ENCODE data around the gene HSPG2. TPM values are rescaled to one million over a fixed set of nuclear protein-coding genes. Genes with fewer than 3 reads are reported as not detected.

Gene HSPG2
- total RNA-seq, 1 experiment from 2014 or later, result 35.1 TPM

GRCh38 chr1:21926814-21927532 lies 10.1 kb downstream of the HSPG2 start:
- H4K20me1 ChIP-seq (ENCODE audit: low read length), result no peaks in the 10 kb centered on the region
- no peaks in the 10 kb centered on the region for H3K36me3 ChIP-seq (ENCODE audit: low read depth, low read length)
- H3K27ac ChIP-seq (ENCODE audit: low read length), result no peak overlapping the region
- POLR2A ChIA-PET (ENCODE audit: unreplicated experiment), result no interaction called here
- peaks cover 13% of the 10 kb centered on the region for H3K4me1 ChIP-seq (ENCODE audit: insufficient read depth, low read length)
- H3K4me3 ChIP-seq (ENCODE audit: low read length), result no peak overlapping the region
- no peak overlapping the region for H3K4me2 ChIP-seq (ENCODE audit: low read length)
- H3K27me3 ChIP-seq (ENCODE audit: low read length), result no peaks in the 10 kb centered on the region
- ATAC-seq, result no peak
- H3K79me2 ChIP-seq (ENCODE audit: low read length), result peaks cover 52% of the 10 kb centered on the region
- H3F3A ChIP-seq (ENCODE audit: low read length, unreplicated experiment), result no peaks in the 10 kb centered on the region
- no peaks in the 10 kb centered on the region for H3K9me2 ChIP-seq (replicated peaks; ENCODE audit: low read length)
- H3K9me3 ChIP-seq (ENCODE audit: low read length), result no peaks in the 10 kb centered on the region
- DNase-seq, result no peak
- H2AFZ ChIP-seq (ENCODE audit: low read length), result no peak overlapping the region
- intact Hi-C loops (cut with micrococcal nuclease), result no loop called here
- TF ChIP-seq EZH2 (IDR thresholded peaks at IDR 0.05; ENCODE audit: low read length, unreplicated experiment), result no peak
- no peak for TF ChIP-seq CTCF (conservative IDR thresholded peaks at IDR 0.05; ENCODE audit: low read depth, low read length)
- no peak for TF ChIP-seq EZH2phosphoT487 (IDR thresholded peaks at IDR 0.05; ENCODE audit: borderline replicate concordance, low read length)
- BruUV-seq (replicated peaks), result no TSS peak
- CTCF ChIA-PET, result no interaction called here
- no peak overlapping the region for H3K9ac ChIP-seq (ENCODE audit: low read length)

- Histone ChIP-seq H2AFZ (ENCODE audit: low read length) (no peak overlapping the region), H3K36me3 (ENCODE audit: low read depth, low read length) (no peaks in the 10 kb centered on the region), H3K4me2 (ENCODE audit: low read length) (no peak overlapping the region), H4K20me1 (ENCODE audit: low read length) (no peaks in the 10 kb centered on the region), H3K9me3 (ENCODE audit: low read length) (no peaks in the 10 kb centered on the region), H3K27me3 (ENCODE audit: low read length) (no peaks in the 10 kb centered on the region), H3K9ac (ENCODE audit: low read length) (no peak overlapping the region), H3K4me1 (ENCODE audit: insufficient read depth, low read length) (peaks cover 4% of the 10 kb centered on the region), H3K4me3 (ENCODE audit: low read length) (no peak overlapping the region), H3F3A (ENCODE audit: low read length, unreplicated experiment) (no peaks in the 10 kb centered on the region), H3K27ac (ENCODE audit: low read length) (no peak overlapping the region), H3K79me2 (ENCODE audit: low read length) (peaks cover 43% of the 10 kb centered on the region), H3K9me2 (replicated peaks; ENCODE audit: low read length) (no peaks in the 10 kb centered on the region)
- no peak for TF ChIP-seq EZH2phosphoT487 (IDR thresholded peaks at IDR 0.05; ENCODE audit: borderline replicate concordance, low read length)
- no peak for TF ChIP-seq CTCF (conservative IDR thresholded peaks at IDR 0.05; ENCODE audit: low read depth, low read length)
- no peak for TF ChIP-seq EZH2 (IDR thresholded peaks at IDR 0.05; ENCODE audit: low read length, unreplicated experiment)
- intact Hi-C loops (cut with micrococcal nuclease), result no loop called here
- ChIA-PET POLR2A (ENCODE audit: unreplicated experiment) (no interaction called here), CTCF (no interaction called here)
- DNase-seq (no peak), ATAC-seq (no peak)
- BruUV-seq (replicated peaks), result no TSS peak
Observed at GRCh38 chr1:21926065-21926464, 11.0 kb downstream of the HSPG2 start.

- Histone ChIP-seq H3K27me3 (ENCODE audit: low read length) (no peaks in the 10 kb centered on the region), H3K36me3 (ENCODE audit: low read depth, low read length) (no peaks in the 10 kb centered on the region), H3K9ac (ENCODE audit: low read length) (no peak overlapping the region), H2AFZ (ENCODE audit: low read length) (no peak overlapping the region), H3K4me2 (ENCODE audit: low read length) (no peak overlapping the region), H3K27ac (ENCODE audit: low read length) (no peak overlapping the region), H3K4me3 (ENCODE audit: low read length) (no peak overlapping the region), H3K79me2 (ENCODE audit: low read length) (peaks cover 36% of the 10 kb centered on the region), H3F3A (ENCODE audit: low read length, unreplicated experiment) (no peaks in the 10 kb centered on the region), H4K20me1 (ENCODE audit: low read length) (no peaks in the 10 kb centered on the region), H3K4me1 (ENCODE audit: insufficient read depth, low read length) (no peaks in the 10 kb centered on the region), H3K9me2 (replicated peaks; ENCODE audit: low read length) (no peaks in the 10 kb centered on the region), H3K9me3 (ENCODE audit: low read length) (no peaks in the 10 kb centered on the region)
- BruUV-seq (replicated peaks), result no TSS peak
- intact Hi-C loops (cut with micrococcal nuclease), result no loop called here
- ATAC-seq (no peak), DNase-seq (no peak)
- CTCF ChIA-PET, result no interaction called here
- no peak for TF ChIP-seq CTCF (conservative IDR thresholded peaks at IDR 0.05; ENCODE audit: low read depth, low read length)
- TF ChIP-seq EZH2phosphoT487 (IDR thresholded peaks at IDR 0.05; ENCODE audit: borderline replicate concordance, low read length), result no peak
- TF ChIP-seq EZH2 (IDR thresholded peaks at IDR 0.05; ENCODE audit: low read length, unreplicated experiment), result no peak
- POLR2A ChIA-PET (ENCODE audit: unreplicated experiment), result no interaction called here
Observed at GRCh38 chr1:21925334-21925940, 11.7 kb downstream of the HSPG2 start.

All from PC-3 (cell line).